ENCODE data around the gene NPEPPS. TPM values are rescaled to one million over a fixed set of nuclear protein-coding genes. Genes with fewer than 3 reads are reported as not detected.

NPEPPS gene
- total RNA-seq, 1 experiment from 2014 or later: 207 TPM

DNA sequence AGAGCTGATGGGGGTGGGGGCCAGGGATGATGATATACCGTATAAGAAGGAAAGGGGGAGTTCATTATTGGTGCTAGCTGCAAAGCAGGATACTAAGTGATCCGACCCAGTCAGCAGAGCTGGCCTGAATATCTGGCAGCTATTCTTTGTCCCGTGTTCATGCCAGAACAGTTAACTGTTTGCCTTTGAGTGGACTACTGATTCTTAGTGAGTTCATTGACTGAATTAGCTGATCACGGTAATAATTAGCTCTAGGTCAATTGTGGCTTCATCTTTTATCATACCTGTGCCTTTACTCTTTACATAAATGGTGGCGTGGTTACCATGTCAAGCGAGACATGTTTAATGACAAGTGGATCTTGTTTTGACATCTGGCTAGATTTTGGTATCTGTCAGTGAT lies 124.1 kb downstream of the NPEPPS start:
- H3K9me3 ChIP-seq (ENCODE audit: control insufficient read depth in 1 of 2, insufficient read depth in 1 of 2, low read depth in 1 of 2, low read length in 2 of 2): no peaks in the 10 kb centered on the region
- no peak overlapping the region for H2AFZ ChIP-seq (ENCODE audit: low read depth, low read length, poor library complexity, severe bottlenecking)
- H3K4me1 ChIP-seq (ENCODE audit: control insufficient read depth in 1 of 2, insufficient read depth in 2 of 2, low read length in 2 of 2): peaks cover 8 to 10% of the 10 kb centered on the region in 2 experiments; a peak in 3 of 4 replicates
- H3K9ac ChIP-seq (ENCODE audit: low read length): no peak overlapping the region
- H3K4me2 ChIP-seq (ENCODE audit: low read length): no peak overlapping the region
- RAD21 ChIA-PET (ENCODE audit: low non-redundant PET in 1 of 2, low total read pairs in 2 of 2, uncharacterized antibody in 2 of 2, unreplicated experiment in 2 of 2): no interaction called here
- peaks cover 78 to 80% of the 10 kb centered on the region in 2 experiments for H3K36me3 ChIP-seq (ENCODE audit: control insufficient read depth in 1 of 2, insufficient read depth in 2 of 2, low read length in 2 of 2)
- intact Hi-C loops (cut with micrococcal nuclease): loop anchor here (2.0 to 10.0 kb wide), 2 partner anchors 14 to 240 kb away; partner anchors contain the start of gene SP2
- no TSS peak for BruUV-seq (replicated peaks)
- no peak overlapping the region for H3K27ac ChIP-seq (ENCODE audit: low read depth, low read length)
- ATAC-seq (no peak), DNase-seq (ENCODE audit: low read depth, low spot score) (no peak)
- H3K9me2 ChIP-seq (ENCODE audit: insufficient read depth): no peaks in the 10 kb centered on the region
- CTCF ChIA-PET: interaction anchor here (0.7 kb wide), 1 partner anchor 9 kb away, joined by 3 read pairs; no protein-coding TSS in a partner anchor
- H3K4me3 ChIP-seq (replicated peaks in 1 of 2; ENCODE audit: low read depth in 1 of 2, low read length in 2 of 2): no peak overlapping the region
- POLR2A ChIA-PET: interaction anchor here (0.7 kb wide), 1 partner anchor 10 kb away, joined by 4 read pairs; no protein-coding TSS in a partner anchor
- H3K79me2 ChIP-seq (ENCODE audit: insufficient read depth, low read length): peaks cover 93% of the 10 kb centered on the region
- TF ChIP-seq CEBPB (IDR thresholded peaks at IDR 0.05; ENCODE audit: low read depth) (no peak), ZFX (IDR thresholded peaks at IDR 0.05) (no peak), ELF1 (IDR thresholded peaks at IDR 0.05; ENCODE audit: borderline replicate concordance, low read depth) (no peak), POLR2AphosphoS5 (IDR thresholded peaks at IDR 0.05; ENCODE audit: low read depth, low read length) (0 out of 2 replicates have a peak, but pooled peaks have one; percentile 11), FOSL1 (IDR thresholded peaks at IDR 0.05; ENCODE audit: low read depth) (no peak), JUND (IDR thresholded peaks at IDR 0.05) (no peak)
- H4K20me1 ChIP-seq (ENCODE audit: insufficient read depth): peaks cover 51% of the 10 kb centered on the region; the same call in 1 of the 2 replicates
- no peaks in the 10 kb centered on the region for H3K27me3 ChIP-seq (ENCODE audit: insufficient read depth, low read length)

DNA sequence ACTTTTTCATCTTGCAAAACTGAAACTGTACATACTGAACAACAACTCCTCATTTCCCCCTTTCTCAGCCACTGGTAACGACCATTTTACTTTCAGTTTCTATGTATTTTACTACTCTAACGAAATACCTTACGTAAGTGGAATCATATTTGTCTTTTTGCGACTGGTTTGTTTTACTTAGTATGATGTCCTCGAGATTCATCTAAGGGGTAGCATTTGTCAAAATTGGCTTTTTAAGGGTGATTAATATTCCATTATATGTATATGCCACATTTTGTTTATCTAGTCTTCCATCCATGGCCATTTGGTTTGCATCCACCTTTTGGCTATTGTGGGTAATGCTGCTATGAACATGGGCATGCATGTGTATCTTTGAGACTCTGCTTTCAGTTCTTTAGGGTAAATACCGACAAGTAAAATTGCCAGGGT lies 129.2 kb downstream of the NPEPPS start:
- ATAC-seq (no peak), DNase-seq (ENCODE audit: low read depth, low spot score) (no peak)
- no peak overlapping the region for H3K4me2 ChIP-seq (ENCODE audit: low read length)
- intact Hi-C loops (cut with micrococcal nuclease): no loop called here
- no peak overlapping the region for H3K27ac ChIP-seq (ENCODE audit: low read depth, low read length)
- RAD21 ChIA-PET (ENCODE audit: low non-redundant PET in 1 of 2, low total read pairs in 2 of 2, uncharacterized antibody in 2 of 2, unreplicated experiment in 2 of 2): no interaction called here
- POLR2A ChIA-PET: interaction anchor here (1.8 kb wide), 1 partner anchor 10 kb away, joined by 16 read pairs; the partner anchor contains the start of gene KPNB1
- TF ChIP-seq YY1 (IDR thresholded peaks at IDR 0.05; ENCODE audit: extremely low read depth, insufficient replicate concordance, low read depth, low read length) (no peak), EZH2phosphoT487 (IDR thresholded peaks at IDR 0.05; ENCODE audit: borderline replicate concordance) (no peak), CEBPB (IDR thresholded peaks at IDR 0.05; ENCODE audit: low read depth) (no peak), SRF (IDR thresholded peaks at IDR 0.05; ENCODE audit: low read depth) (no peak), ZNF274 (IDR thresholded peaks at IDR 0.05; ENCODE audit: low read depth, low read length) (no peak), JUND (IDR thresholded peaks at IDR 0.05) (no peak), ZFX (IDR thresholded peaks at IDR 0.05) (no peak), TCF7L2 (IDR thresholded peaks at IDR 0.05; ENCODE audit: borderline replicate concordance, extremely low read depth, insufficient read depth, insufficient read length) (no peak)
- H3K36me3 ChIP-seq (ENCODE audit: control insufficient read depth in 1 of 2, insufficient read depth in 2 of 2, low read length in 2 of 2): peaks cover 86 to 92% of the 10 kb centered on the region in 2 experiments
- H4K20me1 ChIP-seq (ENCODE audit: insufficient read depth): peaks cover 39% of the 10 kb centered on the region; the same call in 1 of the 2 replicates
- no peaks in the 10 kb centered on the region for H3K9me3 ChIP-seq (ENCODE audit: control insufficient read depth in 1 of 2, insufficient read depth in 1 of 2, low read depth in 1 of 2, low read length in 2 of 2)
- no peaks in the 10 kb centered on the region for H3K9me2 ChIP-seq (ENCODE audit: insufficient read depth)
- CTCF ChIA-PET: no interaction called here
- no TSS peak for BruUV-seq (replicated peaks)
- peaks cover 95% of the 10 kb centered on the region for H3K79me2 ChIP-seq (ENCODE audit: insufficient read depth, low read length)
- H3K9ac ChIP-seq (ENCODE audit: low read length): no peak overlapping the region
- no peak overlapping the region for H3K4me3 ChIP-seq (replicated peaks in 1 of 2; ENCODE audit: low read depth in 1 of 2, low read length in 2 of 2)
- H3K27me3 ChIP-seq (ENCODE audit: insufficient read depth, low read length): no peaks in the 10 kb centered on the region
- no peaks in the 10 kb centered on the region for H3K4me1 ChIP-seq (ENCODE audit: control insufficient read depth in 1 of 2, insufficient read depth in 2 of 2, low read length in 2 of 2)
- H2AFZ ChIP-seq (ENCODE audit: low read depth, low read length, poor library complexity, severe bottlenecking): no peak overlapping the region

Measured in HCT116 (cell line).